Central memory CD4-positive, alpha-beta T cell (primary cell): ENCODE results near the gene UEVLD.

Experiments
- DNase-seq: peaks from one replicate; pipeline ENCODE4 v3.0.0; 2022

The UEVLD gene

DNA sequence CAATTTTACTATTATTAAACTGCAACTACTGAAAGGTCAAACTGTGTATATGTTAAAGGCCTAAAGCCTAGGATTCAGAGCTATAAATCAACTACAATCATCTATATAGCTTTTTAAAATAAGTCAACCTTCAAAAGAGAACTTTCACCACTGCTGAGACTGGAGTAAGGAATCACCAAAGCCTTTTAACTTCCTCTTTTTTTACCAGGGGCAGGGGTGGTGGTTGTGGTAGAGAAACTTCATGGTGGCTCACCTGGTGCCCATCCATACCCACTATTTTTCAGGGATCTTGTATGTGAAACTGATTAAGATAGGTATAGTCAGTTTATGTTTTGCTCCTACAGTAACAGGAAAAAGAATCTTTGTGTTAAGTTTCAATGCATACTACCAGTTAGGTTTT lies 93.3 kb downstream of the UEVLD start:
- DNase-seq = no peak

DNA sequence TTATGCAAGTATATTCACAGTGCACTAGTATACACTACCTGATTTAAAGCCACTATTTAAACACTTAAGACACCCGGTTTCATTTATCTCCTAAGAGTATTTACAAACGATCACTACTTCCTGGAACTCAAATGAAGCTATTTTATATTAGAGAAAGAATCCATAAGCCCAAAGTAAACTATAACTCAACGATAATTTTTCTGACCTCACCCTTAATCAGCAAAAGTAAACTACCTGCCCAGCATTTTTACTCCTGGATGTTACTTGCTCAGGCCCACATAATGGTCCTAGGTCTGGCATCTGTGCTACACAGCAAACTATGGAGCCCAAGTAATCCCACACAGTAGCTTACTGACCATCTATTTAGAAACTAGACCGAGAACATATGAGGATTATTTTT lies 95.2 kb downstream of the UEVLD start:
- DNase-seq = no peak

DNA sequence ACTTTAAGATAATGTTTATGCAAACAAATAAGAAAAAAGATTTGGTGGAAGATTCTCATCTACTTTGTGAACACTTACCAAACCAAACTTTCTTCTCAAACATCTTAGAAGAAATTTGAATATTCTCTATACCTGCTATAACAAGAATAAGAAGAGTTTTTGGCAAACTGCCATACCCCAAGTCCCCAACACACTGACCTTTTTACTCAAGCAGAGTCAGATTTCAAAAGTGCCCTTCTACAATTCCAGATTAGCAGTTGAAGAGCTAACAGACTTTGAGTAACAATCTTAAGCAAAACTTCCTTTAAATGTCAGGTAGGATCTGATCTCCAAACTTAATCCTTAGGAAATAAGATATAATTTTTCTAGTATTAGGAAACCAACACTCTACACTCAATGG lies 95.6 kb downstream of the UEVLD start:
- no peak for DNase-seq

DNA sequence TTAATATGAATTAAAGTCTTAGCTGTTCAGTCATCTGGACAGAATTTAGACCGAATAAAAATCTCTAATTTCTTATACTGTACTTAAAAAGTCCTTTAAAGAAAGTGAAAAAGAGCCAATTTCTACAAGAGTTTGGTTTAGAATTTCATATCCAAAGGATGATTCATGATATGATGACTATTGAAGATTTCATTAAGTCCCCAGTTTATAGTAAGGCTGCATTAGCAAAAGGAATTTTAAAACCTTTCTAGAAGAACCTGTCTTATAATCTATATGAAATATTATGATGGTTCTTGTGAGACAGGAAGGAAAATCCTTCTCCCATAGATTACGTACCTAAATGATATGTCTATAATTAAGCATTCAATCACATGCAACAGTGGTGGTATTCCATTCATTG lies 96.6 kb downstream of the UEVLD start:
- no peak for DNase-seq

DNA sequence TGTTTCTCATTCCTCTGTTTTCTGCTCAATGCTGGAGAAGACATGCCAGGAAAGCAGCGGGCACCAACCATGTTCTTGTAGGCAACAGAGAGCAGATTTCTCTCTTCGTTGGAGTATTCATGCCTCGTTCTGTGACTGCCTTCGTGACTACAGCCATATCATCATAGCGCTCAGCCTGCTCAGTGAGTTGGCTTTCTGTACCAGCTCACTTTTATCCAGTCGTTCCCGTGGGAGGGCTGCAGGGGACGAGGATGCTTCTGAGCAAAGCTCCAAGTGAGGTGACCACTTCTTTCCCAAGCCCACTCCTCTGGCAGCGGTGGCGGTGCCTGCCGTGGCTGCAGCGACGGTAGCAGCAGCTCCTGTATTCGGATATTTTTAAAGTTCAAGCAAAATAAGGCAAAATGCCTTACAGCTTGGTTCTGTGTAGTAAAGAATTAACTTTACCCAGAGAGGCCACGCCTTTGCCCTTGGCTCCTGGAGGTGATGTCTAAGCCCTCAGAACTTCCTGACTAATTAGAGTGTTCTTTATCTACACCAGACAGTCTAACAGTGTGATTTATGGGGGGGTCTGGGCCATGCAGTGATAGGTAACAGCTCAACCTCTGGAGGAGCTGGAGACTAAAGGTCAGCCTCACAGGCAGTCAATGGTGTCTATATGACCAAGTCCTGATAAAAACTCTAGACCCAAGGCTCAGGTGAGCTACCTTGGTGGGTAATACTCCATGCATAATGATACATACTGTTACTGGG lies 97.6 kb downstream of the UEVLD start:
- DNase-seq = no peak

DNA sequence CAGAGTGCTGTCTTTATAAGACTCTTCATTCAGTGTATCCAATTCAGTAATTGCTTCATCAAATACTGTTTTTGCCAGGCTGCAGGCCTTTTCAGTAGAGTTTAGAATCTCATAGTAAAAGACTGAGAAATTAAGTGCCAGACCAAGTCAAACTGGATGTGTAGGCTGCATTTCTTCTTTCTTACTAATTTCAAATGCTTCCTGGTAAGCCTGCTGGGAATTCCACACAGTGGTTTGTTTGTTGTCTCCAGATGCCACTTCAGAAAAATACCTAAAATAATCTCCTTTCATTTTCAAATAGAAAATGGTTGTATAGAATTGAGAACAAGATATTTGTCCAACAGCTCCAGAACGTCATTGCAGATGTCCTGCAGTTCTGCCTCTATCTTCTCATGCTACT lies 98.2 kb downstream of the UEVLD start:
- DNase-seq = no peak

DNA sequence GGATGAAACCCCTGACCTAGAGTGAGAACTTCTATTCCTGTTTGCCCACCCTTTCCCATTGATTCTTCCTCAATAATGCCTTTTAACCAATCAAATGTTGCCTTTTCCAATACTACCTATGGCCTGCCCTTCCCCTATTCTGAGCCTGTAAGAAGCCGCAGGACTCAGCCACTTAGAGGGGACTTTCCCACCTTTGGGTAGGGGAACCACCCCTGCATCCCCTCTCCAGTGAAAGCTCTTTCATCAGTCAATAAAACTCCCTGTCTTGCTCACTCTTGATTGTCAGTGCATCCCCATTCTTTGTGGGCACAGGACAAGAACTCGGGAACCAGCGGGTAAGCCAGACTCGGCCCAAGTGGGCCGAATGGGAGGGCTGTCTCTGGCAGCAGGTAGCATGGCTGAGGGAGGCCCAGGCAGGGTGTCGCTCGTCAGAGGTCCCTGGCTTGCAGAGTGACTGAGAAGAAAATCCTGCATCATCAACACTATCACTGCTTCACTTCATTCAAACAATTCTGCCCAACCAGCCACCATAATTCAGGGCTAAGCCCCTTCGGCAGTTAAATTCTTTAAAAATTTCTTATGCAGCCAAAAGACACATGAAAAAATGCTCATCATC lies 102.5 kb downstream of the UEVLD start:
- no peak for DNase-seq
